SK-N-MC (cell line): ENCODE data around the gene ACER1.

ENCODE experiments used
- DNase-seq: peaks from one replicate; pipeline ENCODE4 v3.0.0-alpha.2; 2011; ENCODE audit warnings: low read depth, low spot score
- H3K27ac ChIP-seq: fragments of 200-600 bp; sonication (generic); 2 replicates; pipeline ENCODE4 v1.5.1; 2016; ENCODE audit warnings: mixed run types
- H3K36me3 ChIP-seq: fragments of 200-600 bp; sonication (generic); 2 replicates; pipeline ENCODE4 v1.6.1; 2017; ENCODE audit warnings: antibody characterized with exemption, low read length, mixed read lengths; ENCODE audit not compliant: insufficient read depth
- H3K4me3 ChIP-seq: fragments of 200-600 bp; sonication (generic); 2 replicates; pipeline ENCODE4 v1.5.1; 2016
- H3K9ac ChIP-seq: fragments of 200-600 bp; sonication (generic); 2 replicates; pipeline ENCODE4 v1.8.0; 2017; ENCODE audit warnings: mixed run types, mixed read lengths; ENCODE audit not compliant: insufficient read length
- H3K9me3 ChIP-seq: fragments of 200-600 bp; sonication (generic); 2 replicates; pipeline ENCODE4 v1.6.1; 2017; ENCODE audit warnings: low read depth, mild to moderate bottlenecking, antibody characterized with exemption, low read length, moderate library complexity, mixed read lengths
- EZH2 ChIP-seq: fragments of 200-600 bp; sonication (generic); IDR thresholded peaks from one replicate; pipeline ENCODE4 v1.6.1; 2017; ENCODE audit warnings: antibody characterized with exemption
- FOXP2 ChIP-seq: optimal IDR thresholded peaks from 2 replicates; pipeline ENCODE3; 2011; ENCODE audit warnings: mild to moderate bottlenecking, moderate library complexity; ENCODE audit not compliant: insufficient read depth; ENCODE audit errors: extremely low read length, control extremely low read depth
- POLR2AphosphoS5 ChIP-seq: IDR thresholded peaks from 2 replicates; pipeline ENCODE4 v1.6.1; 2012; ENCODE audit warnings: mild to moderate bottlenecking, low read depth, low read length, borderline replicate concordance

ACER1 gene

DNA sequence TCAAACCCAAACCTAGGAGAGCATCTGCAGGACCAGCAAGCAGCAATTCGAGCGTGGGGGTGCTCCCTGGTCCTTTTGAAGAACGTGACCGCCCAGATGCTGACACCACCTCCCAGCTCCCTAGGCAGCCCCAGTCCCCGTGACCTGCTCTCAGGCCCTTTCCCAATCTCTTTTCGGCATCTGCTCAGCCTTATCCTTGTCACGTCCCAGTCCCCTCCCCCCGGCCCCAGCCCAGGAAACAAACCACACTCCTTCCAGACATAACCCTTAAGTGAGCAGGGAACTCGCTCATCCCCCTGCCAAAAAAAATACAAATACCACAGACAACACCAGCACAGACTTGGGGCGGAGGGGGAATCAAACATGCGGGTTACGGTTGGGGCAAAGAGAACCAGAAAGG lies 57.0 kb downstream of the ACER1 start:
- Histone ChIP-seq H3K9me3 (no peaks in the 10 kb centered on the region), H3K27ac (no peak overlapping the region), H3K36me3 (peaks cover 12% of the 10 kb centered on the region; the same call in 1 of the 2 replicates), H3K9ac (no peak overlapping the region), H3K4me3 (no peak overlapping the region)
- TF ChIP-seq FOXP2 (no peak), EZH2 (no peak), POLR2AphosphoS5 (no peak)
- DNase-seq = no peak

DNA sequence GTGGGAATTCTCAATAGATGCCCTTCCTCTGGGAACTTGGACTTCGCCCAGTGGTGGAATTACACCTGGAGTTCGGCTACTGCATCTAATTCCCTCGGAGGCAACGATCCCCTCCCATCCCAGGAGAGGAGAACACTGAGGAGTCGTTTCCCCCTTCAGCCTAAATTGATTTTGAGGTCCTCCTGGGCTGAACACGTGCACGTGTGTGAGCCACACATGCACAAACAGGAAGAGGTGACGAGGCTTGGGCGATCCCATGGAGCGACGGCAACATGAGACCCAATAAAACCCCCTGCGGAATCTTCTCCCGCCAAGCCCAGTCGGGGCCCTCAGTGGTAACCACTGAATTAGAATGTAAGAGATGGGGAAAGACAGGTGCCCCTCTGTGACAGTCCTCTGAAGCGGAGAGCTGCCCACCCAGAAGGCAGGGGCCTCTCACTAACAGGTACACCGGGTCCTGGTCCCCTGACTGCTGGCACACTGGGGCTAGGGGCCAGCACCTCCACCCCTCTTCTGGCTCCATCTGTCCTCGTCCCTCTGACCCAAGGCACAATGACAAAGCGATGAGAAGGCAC lies 58.2 kb downstream of the ACER1 start:
- Histone ChIP-seq H3K4me3 (no peak overlapping the region), H3K36me3 (peaks cover 16% of the 10 kb centered on the region; the same call in 1 of the 2 replicates), H3K9me3 (no peaks in the 10 kb centered on the region), H3K27ac (no peak overlapping the region), H3K9ac (no peak overlapping the region)
- TF ChIP-seq EZH2 (no peak), FOXP2 (no peak), POLR2AphosphoS5 (no peak)
- no peak for DNase-seq

DNA sequence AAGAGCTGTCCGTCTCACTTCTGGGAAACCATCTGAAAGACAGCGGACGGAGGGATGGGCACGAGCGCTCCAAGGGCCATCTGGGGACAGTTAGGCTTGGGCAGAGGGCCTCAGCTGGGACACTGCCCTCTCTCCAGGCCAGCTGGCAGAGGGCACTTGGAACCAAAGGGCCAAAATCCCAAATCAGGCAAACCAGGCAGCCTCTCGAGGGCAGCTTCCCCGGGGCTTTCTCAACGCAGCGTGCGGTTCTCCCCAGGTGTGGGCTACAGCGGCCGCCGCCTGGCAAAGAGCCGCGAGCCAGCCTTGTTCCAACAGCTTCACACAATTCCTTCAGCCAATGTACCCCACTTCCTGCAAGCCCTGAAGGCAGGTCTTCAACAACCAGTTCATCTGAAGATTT lies 58.7 kb downstream of the ACER1 start:
- TF ChIP-seq FOXP2 (no peak), POLR2AphosphoS5 (no peak), EZH2 (no peak)
- H3K27ac ChIP-seq = no peak overlapping the region
- H3K9ac ChIP-seq = no peak overlapping the region
- peaks cover 21% of the 10 kb centered on the region; the same call in 1 of the 2 replicates for H3K36me3 ChIP-seq
- H3K9me3 ChIP-seq = no peaks in the 10 kb centered on the region
- H3K4me3 ChIP-seq = no peak overlapping the region
- DNase-seq = no peak

DNA sequence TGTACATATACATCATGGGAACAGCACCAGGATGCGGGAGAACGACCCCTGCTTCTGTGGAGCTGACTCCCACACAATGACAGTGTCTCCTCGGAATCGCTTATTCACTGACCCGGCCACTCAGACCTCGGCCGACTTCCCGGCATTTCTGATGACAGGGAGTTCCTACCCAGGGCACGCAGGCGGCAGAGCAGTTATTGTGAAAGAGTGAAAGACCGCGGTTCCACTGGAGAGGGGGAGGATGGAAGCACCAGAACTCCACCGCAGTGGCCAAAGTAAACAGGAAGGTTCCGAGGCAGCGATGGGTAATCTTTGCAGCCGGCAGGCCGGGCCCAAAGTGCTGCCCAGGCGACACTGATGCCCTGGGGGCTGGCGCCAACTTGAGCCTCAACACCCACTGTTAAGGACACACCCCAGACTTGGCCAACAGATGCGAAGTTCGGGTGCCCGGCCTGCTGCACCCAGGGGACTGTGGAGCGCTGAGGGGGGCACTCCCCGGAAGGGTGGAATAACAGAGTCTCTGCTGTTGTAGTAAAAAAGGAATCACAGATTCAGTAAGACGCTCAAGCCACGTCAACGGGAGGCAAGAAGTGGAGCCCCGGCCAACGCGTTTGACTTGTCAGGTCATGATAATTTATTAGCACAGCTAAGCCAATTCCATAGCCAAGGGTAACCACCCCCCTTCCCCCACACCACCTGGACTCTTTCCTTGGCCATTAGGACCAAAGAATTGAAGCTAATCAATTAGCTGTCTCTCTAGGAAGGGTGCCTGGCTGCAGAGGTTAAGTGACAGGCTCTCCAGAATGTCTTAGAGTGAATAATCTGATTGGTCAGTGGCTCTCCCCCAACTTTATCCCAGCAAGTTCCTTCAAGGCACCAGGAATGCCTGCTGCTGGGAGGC lies 59.5 kb downstream of the ACER1 start:
- Histone ChIP-seq H3K27ac (no peak overlapping the region), H3K9ac (no peak overlapping the region)
- no peak for DNase-seq

DNA sequence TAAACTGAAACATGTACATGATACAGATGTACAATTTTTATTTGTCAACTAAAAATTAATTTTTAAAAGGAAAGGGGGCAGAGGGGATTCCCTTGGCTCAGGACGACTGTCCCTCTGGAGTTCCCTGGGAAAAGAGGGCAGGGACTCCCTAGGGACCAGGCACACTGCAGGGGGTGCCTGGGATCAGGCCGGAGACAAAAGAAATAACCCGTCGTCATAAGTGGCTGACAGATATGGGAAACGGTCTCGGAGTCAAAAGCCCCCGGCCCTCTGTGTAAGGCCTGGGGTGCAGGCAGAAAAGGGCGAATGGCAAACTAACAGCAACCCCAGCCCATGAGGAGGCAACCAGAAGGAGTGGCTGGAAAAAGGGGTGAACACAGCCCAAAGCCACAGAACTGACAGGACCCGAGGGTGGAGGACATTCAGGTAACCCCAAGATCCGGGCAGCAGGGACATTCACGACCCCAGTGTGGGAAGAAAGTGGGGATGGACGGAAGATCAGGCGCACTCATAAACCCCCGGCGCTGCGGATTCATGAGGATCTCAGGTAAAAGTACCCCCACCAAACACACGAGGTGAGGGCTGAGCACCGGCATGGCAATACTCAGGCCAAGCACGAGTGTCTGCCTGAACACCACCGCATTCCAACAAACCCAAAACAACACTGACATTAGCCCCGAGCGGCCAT lies 60.4 kb downstream of the ACER1 start:
- H3K9ac ChIP-seq = no peak overlapping the region
- peaks cover 30% of the 10 kb centered on the region; the same call in 1 of the 2 replicates for H3K36me3 ChIP-seq
- no peak overlapping the region for H3K4me3 ChIP-seq
- H3K27ac ChIP-seq = no peak overlapping the region
- TF ChIP-seq POLR2AphosphoS5 (no peak), FOXP2 (no peak), EZH2 (no peak)
- no peak for DNase-seq
- no peaks in the 10 kb centered on the region for H3K9me3 ChIP-seq

More for the DNA sequence above, 59.5 kb downstream of the ACER1 start:
- Histone ChIP-seq H3K9me3 (no peaks in the 10 kb centered on the region), H3K36me3 (peaks cover 27% of the 10 kb centered on the region; the same call in 1 of the 2 replicates), H3K4me3 (no peak overlapping the region)
- TF ChIP-seq EZH2 (no peak), POLR2AphosphoS5 (no peak), FOXP2 (no peak)

DNA sequence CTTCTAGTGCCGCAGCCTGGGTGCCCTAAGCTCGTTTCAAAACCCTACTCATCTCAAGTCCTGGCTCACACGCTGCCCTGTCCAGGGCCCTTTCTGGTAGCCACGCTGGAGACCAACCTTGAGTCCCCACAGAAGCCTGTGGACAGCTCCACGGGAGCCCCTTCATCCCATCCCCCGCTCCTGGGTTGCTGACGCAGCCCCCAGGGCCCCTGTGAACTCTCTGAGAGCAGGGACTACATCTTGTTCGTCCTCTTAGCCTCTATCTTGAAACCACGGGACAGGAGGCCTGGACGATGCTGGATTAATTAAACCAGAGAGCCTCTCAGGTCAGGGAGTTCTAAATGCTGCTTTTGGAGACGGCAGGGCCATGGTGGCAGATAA lies 61.0 kb downstream of the ACER1 start:
- no peaks in the 10 kb centered on the region for H3K9me3 ChIP-seq
- TF ChIP-seq POLR2AphosphoS5 (no peak), EZH2 (no peak), FOXP2 (no peak)
- H3K27ac ChIP-seq = no peak overlapping the region
- peaks cover 32% of the 10 kb centered on the region; the same call in 1 of the 2 replicates for H3K36me3 ChIP-seq
- no peak overlapping the region for H3K4me3 ChIP-seq
- H3K9ac ChIP-seq = no peak overlapping the region
- no peak for DNase-seq

DNA sequence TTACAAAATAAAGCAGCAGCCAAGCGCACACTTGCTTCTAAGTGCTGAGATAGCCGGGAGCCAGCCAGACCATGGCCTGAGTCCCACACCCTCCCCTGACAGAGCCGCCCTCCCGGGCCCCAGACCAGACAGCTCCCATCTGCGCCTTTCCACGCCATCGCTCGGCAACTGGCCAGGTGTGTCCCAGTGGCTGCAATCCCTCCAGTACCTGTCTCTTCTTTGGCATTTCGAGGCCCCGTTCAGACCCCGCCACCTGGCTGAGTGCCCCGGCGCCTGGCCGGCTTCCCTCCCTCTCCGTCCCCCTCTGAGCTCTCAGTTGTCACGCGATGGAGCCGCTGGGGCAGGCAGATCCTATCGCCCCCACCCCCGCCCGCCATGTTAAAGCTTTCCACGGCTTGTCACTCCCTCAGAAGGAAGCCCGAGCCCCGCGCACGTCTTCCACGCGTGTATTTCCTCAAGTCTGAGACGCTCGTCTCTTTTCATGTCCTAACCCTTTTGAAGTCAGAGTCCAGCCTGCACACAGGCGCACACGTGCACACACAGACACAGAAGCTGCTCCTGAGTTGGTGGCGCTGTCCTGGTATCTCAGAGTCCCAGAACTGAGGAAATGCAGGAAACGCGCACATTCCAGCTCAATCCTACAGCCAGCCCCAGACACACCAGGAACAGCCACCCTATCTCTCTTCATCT lies 61.5 kb downstream of the ACER1 start:
- DNase-seq = no peak
- no peak overlapping the region for H3K4me3 ChIP-seq
- no peak for TF ChIP-seq POLR2AphosphoS5
- no peak for TF ChIP-seq FOXP2
- TF ChIP-seq EZH2 = no peak
- H3K36me3 ChIP-seq = peaks cover 29% of the 10 kb centered on the region; the same call in 1 of the 2 replicates
- no peaks in the 10 kb centered on the region for H3K9me3 ChIP-seq
- H3K9ac ChIP-seq = no peak overlapping the region
- H3K27ac ChIP-seq = no peak overlapping the region

DNA sequence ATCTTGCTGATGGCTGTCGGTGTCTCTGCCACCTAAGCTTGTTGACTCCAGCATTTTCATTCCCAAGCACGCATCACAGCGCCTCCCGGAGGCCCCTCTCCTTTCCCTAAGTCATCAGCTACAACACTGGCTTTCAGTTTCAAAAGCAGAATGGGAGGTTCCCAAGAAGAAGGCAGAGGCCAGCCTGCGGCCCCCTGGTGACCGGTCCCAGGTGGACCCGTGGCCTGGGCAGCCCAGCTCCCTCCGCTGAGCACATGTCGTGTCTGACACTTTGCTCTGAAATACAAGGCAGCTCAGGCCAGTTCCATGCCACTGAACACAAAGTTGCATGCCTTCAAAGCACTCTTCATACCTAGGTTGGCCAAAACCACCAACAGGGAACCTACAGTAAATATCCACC lies 62.2 kb downstream of the ACER1 start:
- H3K27ac ChIP-seq = no peak overlapping the region
- no peak for TF ChIP-seq FOXP2
- no peak overlapping the region for H3K9ac ChIP-seq
- DNase-seq = no peak
- peaks cover 31% of the 10 kb centered on the region; the same call in 1 of the 2 replicates for H3K36me3 ChIP-seq
- no peak overlapping the region for H3K4me3 ChIP-seq
- no peaks in the 10 kb centered on the region for H3K9me3 ChIP-seq
